ENCODE data around the gene ADGRG3. TPM values are rescaled to one million over a fixed set of nuclear protein-coding genes. Genes with fewer than 3 reads are reported as not detected.

Gene ADGRG3
- total RNA-seq, 1 donor from 2014 or later, result 0.36 TPM

GRCh38 chr16:57637965-57638364 is 30.1 kb upstream of the ADGRG3 start:
- intact Hi-C loops (cut with micrococcal nuclease), result no loop called here
- no peak for TF ChIP-seq CTCF (IDR thresholded peaks at IDR 0.05; ENCODE audit: borderline replicate concordance)
- peak overlapping the region; percentile 93 for H3K27ac ChIP-seq (replicated peaks)
- no peaks in the 10 kb centered on the region for H3K9me3 ChIP-seq (replicated peaks)
- H3K27me3 ChIP-seq (ENCODE audit: low read depth), result peaks cover 9% of the 10 kb centered on the region
- H3K4me1 ChIP-seq, result peaks cover 100% of the 10 kb centered on the region
- peak overlapping the region; percentile 37 for H3K4me3 ChIP-seq
- H3K36me3 ChIP-seq, result no peaks in the 10 kb centered on the region
- no peak for DNase-seq

- Histone ChIP-seq H3K36me3 (no peaks in the 10 kb centered on the region), H3K27me3 (ENCODE audit: low read depth) (peaks cover 9% of the 10 kb centered on the region), H3K27ac (replicated peaks) (peak overlapping the region; percentile 93), H3K4me3 (peak overlapping the region; percentile 37), H3K4me1 (peaks cover 100% of the 10 kb centered on the region), H3K9me3 (replicated peaks) (no peaks in the 10 kb centered on the region)
- intact Hi-C loops (cut with micrococcal nuclease), result no loop called here
- no peak for TF ChIP-seq CTCF (IDR thresholded peaks at IDR 0.05; ENCODE audit: borderline replicate concordance)
- DNase-seq, result no peak
These were observed 29.7 kb upstream of the ADGRG3 start for GRCh38 chr16:57638381-57638780.

- H3K4me3 ChIP-seq, result peak overlapping the region; percentile 23
- DNase-seq, result peak; percentile 41
- H3K27me3 ChIP-seq (ENCODE audit: low read depth), result peaks cover 8% of the 10 kb centered on the region
- H3K4me1 ChIP-seq, result peaks cover 100% of the 10 kb centered on the region
- H3K36me3 ChIP-seq, result no peaks in the 10 kb centered on the region
- TF ChIP-seq CTCF (IDR thresholded peaks at IDR 0.05; ENCODE audit: borderline replicate concordance), result no peak
- no peaks in the 10 kb centered on the region for H3K9me3 ChIP-seq (replicated peaks)
- intact Hi-C loops (cut with micrococcal nuclease), result no loop called here
- peak overlapping the region; percentile 93 for H3K27ac ChIP-seq (replicated peaks)
These were observed 28.8 kb upstream of the ADGRG3 start for GRCh38 chr16:57639172-57639887.

- no peaks in the 10 kb centered on the region for H3K36me3 ChIP-seq
- peaks cover 5% of the 10 kb centered on the region for H3K27me3 ChIP-seq (ENCODE audit: low read depth)
- H3K27ac ChIP-seq (replicated peaks), result peak overlapping the region; percentile 93
- no peak for DNase-seq
- no peak overlapping the region for H3K4me3 ChIP-seq
- no peak for TF ChIP-seq CTCF (IDR thresholded peaks at IDR 0.05; ENCODE audit: borderline replicate concordance)
- intact Hi-C loops (cut with micrococcal nuclease), result no loop called here
- H3K9me3 ChIP-seq (replicated peaks), result no peaks in the 10 kb centered on the region
- H3K4me1 ChIP-seq, result peaks cover 99% of the 10 kb centered on the region
These were observed 27.9 kb upstream of the ADGRG3 start for GRCh38 chr16:57640185-57640584.

- Histone ChIP-seq H3K36me3 (no peaks in the 10 kb centered on the region), H3K27me3 (ENCODE audit: low read depth) (peaks cover under 1% of the 10 kb centered on the region), H3K4me3 (no peak overlapping the region), H3K27ac (replicated peaks) (peak overlapping the region; percentile 93), H3K9me3 (replicated peaks) (no peaks in the 10 kb centered on the region), H3K4me1 (peaks cover 98% of the 10 kb centered on the region)
- DNase-seq, result no peak
- TF ChIP-seq CTCF (IDR thresholded peaks at IDR 0.05; ENCODE audit: borderline replicate concordance), result no peak
- intact Hi-C loops (cut with micrococcal nuclease), result no loop called here
These were observed 27.5 kb upstream of the ADGRG3 start for GRCh38 chr16:57640612-57641011.

All from left ventricle myocardium inferior (tissue), 1 donor.